Measurements from ENCODE around the gene GXYLT1.
"Not testable (repeated sequence)": the region's sequence is repeated elsewhere in the genome, so short reads cannot be mapped to it uniquely, and the experiment has no call there.

- TF ChIP-seq, protein P1, sequence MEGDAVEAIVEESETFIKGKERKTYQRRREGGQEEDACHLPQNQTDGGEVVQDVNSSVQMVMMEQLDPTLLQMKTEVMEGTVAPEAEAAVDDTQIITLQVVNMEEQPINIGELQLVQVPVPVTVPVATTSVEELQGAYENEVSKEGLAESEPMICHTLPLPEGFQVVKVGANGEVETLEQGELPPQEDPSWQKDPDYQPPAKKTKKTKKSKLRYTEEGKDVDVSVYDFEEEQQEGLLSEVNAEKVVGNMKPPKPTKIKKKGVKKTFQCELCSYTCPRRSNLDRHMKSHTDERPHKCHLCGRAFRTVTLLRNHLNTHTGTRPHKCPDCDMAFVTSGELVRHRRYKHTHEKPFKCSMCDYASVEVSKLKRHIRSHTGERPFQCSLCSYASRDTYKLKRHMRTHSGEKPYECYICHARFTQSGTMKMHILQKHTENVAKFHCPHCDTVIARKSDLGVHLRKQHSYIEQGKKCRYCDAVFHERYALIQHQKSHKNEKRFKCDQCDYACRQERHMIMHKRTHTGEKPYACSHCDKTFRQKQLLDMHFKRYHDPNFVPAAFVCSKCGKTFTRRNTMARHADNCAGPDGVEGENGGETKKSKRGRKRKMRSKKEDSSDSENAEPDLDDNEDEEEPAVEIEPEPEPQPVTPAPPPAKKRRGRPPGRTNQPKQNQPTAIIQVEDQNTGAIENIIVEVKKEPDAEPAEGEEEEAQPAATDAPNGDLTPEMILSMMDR (IDR thresholded peaks at IDR 0.05; ENCODE audit: low read depth, low read length) = not testable (repeated sequence)
- TF ChIP-seq EZH2phosphoT487 (IDR thresholded peaks at IDR 0.05; ENCODE audit: low read depth) = not testable (repeated sequence)
Measured at GRCh38 chr12:42188275-42188674, 43.6 kb upstream of the GXYLT1 start.

Measured in OCI-LY3 (cell line).